Chondrocyte (in vitro differentiated cells): ENCODE results near the gene DRAM2. TPM values are rescaled to one million over a fixed set of nuclear protein-coding genes. Genes with fewer than 3 reads are reported as not detected.

Source experiments
- DNase-seq: peaks from one replicate; pipeline ENCODE4 v3.0.0; 2021; ENCODE audit warnings: mixed read lengths, low spot score
- H3K27ac Mint-ChIP-seq: one replicate; pipeline ENCODE4 v1.8.0; 2021; ENCODE audit warnings: mild to moderate bottlenecking, moderate library complexity, mixed read lengths; ENCODE audit not compliant: unreplicated experiment
- H3K27me3 Mint-ChIP-seq: 2 replicates; pipeline ENCODE4 v1.8.0; 2021; ENCODE audit warnings: low read depth, mixed read lengths
- H3K36me3 Mint-ChIP-seq: 2 replicates; pipeline ENCODE4 v1.8.0; 2021; ENCODE audit warnings: low read depth, mixed read lengths
- H3K4me1 Mint-ChIP-seq: 2 replicates; pipeline ENCODE4 v1.8.0; 2021; ENCODE audit warnings: low read depth, mild to moderate bottlenecking, mixed read lengths
- H3K4me3 Mint-ChIP-seq: one replicate; pipeline ENCODE4 v1.8.0; 2021; ENCODE audit warnings: mild to moderate bottlenecking, moderate library complexity, mixed read lengths; ENCODE audit not compliant: unreplicated experiment
- H3K9me3 Mint-ChIP-seq: 2 replicates; pipeline ENCODE4 v1.8.0; 2021; ENCODE audit warnings: low read depth, mixed read lengths
- total RNA-seq: library from RNA; stranded (reverse); gene quantifications from 3 replicates; pipeline ENCODE4 v1.2.1, GENCODE V29; 2021
- TF ChIP-seq, protein P1 (sequence below): fragments of 200-600 bp; sonication (generic); IDR thresholded peaks from 2 replicates; pipeline ENCODE4 v1.5.0; 2021; ENCODE audit warnings: antibody characterized with exemption, mild to moderate bottlenecking, moderate library complexity

DRAM2 gene
- total RNA-seq, 1 donor from 2014 or later = 26.0 TPM

DNA sequence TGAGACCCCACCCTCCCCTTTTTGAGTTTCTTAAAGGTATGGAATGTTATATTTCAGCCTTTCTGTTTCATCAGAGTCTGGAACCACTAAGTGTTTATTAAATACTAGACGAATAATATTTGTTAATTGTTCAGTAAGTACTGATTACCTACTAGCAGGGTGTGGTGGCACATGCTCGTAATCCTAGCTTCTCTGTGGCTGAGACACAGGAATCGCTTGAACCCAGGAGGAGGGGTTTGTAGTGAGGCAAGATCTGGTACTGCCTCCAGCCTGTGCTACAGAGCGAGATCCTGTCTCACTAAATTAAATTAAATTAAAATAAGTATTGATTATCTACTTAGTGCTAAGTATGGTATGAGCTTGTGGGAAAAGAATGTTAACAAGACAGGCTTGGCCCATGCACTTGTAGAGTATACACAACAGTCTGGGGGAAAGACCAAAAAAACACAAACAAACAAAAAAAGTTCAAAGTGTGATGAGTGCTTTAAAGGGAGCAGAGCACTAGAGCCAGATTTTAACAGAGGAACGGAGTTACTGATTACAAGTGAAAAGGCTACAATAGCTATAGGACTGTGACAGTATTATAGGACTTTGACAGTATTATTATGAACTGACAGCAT, 2.6 kb upstream of the DRAM2 start:
- no peaks in the 10 kb centered on the region for H3K36me3 Mint-ChIP-seq
- no peak overlapping the region for H3K27ac Mint-ChIP-seq
- H3K4me1 Mint-ChIP-seq = peaks cover 37% of the 10 kb centered on the region
- no peak overlapping the region for H3K4me3 Mint-ChIP-seq
- no peak for DNase-seq
- no peaks in the 10 kb centered on the region for H3K9me3 Mint-ChIP-seq
- H3K27me3 Mint-ChIP-seq = no peaks in the 10 kb centered on the region
- TF ChIP-seq, protein P1, sequence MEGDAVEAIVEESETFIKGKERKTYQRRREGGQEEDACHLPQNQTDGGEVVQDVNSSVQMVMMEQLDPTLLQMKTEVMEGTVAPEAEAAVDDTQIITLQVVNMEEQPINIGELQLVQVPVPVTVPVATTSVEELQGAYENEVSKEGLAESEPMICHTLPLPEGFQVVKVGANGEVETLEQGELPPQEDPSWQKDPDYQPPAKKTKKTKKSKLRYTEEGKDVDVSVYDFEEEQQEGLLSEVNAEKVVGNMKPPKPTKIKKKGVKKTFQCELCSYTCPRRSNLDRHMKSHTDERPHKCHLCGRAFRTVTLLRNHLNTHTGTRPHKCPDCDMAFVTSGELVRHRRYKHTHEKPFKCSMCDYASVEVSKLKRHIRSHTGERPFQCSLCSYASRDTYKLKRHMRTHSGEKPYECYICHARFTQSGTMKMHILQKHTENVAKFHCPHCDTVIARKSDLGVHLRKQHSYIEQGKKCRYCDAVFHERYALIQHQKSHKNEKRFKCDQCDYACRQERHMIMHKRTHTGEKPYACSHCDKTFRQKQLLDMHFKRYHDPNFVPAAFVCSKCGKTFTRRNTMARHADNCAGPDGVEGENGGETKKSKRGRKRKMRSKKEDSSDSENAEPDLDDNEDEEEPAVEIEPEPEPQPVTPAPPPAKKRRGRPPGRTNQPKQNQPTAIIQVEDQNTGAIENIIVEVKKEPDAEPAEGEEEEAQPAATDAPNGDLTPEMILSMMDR = no peak

DNA sequence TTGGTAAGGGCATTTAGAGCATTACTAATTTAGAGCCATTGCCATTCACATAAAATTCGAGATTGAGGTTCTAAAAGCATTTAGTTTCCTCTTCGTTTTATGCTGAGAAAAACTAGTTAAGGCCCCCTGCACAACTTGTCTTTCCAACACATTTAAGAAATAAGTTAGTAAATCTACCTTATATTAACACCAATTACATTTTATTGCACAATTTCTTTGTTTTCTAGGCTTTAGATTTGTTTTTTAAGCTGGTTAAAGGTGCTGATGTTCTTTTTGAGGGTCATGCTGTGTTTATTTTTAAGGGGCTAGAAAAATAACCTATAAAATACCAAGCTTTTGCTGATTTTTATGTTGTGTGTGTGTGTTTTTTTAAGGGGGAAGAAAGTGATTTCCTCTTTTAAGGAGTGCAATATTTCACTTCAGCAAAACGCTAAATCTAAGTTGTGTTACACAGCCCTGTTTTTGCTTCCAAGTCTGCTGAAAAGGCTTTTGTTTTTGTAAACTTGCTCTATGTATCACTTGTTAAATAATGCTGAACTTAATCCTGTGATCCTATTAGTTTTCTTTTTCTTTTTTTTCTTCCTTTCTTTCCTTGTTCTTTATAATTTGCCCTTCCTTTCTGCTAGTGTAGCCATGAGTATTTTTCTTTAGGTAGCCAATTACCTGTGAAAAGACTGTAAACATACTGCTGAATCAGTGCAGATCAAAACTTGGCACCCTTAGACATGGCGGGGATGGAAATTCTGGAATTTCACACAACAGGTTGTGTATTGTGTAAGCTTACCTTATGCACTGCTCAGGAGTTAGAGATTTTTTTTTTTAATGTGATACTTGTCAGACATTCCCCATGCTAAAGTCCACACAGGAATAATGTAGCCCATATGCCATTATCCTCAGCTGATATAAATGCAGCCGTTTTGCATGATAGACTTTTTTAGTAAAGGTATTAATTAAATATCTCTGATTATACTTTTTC, 1.6 kb upstream of the DRAM2 start:
- H3K4me3 Mint-ChIP-seq = peak overlapping the region; percentile 98
- no peaks in the 10 kb centered on the region for H3K9me3 Mint-ChIP-seq
- peak overlapping the region; percentile 13 for H3K27ac Mint-ChIP-seq
- no peaks in the 10 kb centered on the region for H3K36me3 Mint-ChIP-seq
- no peaks in the 10 kb centered on the region for H3K27me3 Mint-ChIP-seq
- peaks cover 37% of the 10 kb centered on the region for H3K4me1 Mint-ChIP-seq
- TF ChIP-seq, protein P1 = no peak
- no peak for DNase-seq

DNA sequence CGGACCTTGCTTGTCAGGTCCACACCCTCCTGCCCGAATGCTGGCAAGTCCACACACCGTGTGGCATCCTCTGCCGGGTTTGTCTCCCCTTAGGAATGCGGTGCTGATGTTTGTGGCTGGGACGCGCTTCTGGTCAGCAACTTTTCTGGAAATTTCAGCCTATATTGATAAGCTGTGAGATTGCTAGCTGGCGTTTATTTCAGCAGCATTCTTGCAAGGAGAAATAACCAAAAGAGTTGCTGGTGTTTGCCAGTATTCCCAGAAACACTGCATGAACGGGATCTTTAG, 731 bp upstream of the DRAM2 start:
- peak overlapping the region; percentile 98 for H3K4me3 Mint-ChIP-seq
- DNase-seq = no peak
- peaks cover under 1% of the 10 kb centered on the region for H3K36me3 Mint-ChIP-seq
- no peaks in the 10 kb centered on the region for H3K9me3 Mint-ChIP-seq
- H3K27me3 Mint-ChIP-seq = no peaks in the 10 kb centered on the region
- TF ChIP-seq, protein P1 = no peak
- H3K27ac Mint-ChIP-seq = peak overlapping the region; percentile 99
- H3K4me1 Mint-ChIP-seq = peaks cover 35% of the 10 kb centered on the region

DNA sequence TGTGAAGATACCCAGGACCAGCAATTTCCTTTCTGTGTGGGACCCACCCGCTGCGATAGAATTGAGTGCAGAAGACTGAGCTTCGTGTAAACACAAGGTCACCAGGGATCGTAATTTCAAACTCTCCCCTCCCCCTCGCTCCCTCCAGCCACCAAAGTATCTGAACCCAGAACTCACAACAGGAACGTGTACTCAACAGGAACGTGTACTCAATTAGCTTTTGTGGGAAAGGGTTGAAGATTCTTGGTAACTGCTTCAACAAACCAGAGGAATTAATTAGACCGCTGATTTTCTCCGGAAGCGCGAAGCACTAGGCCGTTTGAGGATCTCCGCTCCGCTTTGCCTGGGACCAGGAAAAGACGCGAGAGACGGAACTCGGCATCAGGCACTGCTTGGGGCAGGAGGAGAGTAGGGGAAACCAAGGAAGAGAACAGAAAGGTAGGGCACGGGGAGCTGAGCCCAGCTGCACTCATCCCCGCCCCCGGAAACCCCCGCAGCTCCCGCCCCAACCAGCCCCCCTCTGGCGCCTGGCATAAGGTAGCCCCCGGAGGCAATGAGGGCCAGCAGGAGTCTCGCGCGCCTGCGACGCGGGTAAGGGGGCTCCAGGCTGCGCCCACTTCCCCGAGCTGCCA, 453 bp downstream of the DRAM2 start:
- Mint-ChIP-seq H3K27ac (peak overlapping the region; percentile 99), H3K27me3 (no peaks in the 10 kb centered on the region), H3K9me3 (no peaks in the 10 kb centered on the region), H3K4me1 (peaks cover 35% of the 10 kb centered on the region), H3K36me3 (peaks cover 4% of the 10 kb centered on the region), H3K4me3 (peak overlapping the region; percentile 98)
- no peak for DNase-seq
- TF ChIP-seq, protein P1 = no peak

DNA sequence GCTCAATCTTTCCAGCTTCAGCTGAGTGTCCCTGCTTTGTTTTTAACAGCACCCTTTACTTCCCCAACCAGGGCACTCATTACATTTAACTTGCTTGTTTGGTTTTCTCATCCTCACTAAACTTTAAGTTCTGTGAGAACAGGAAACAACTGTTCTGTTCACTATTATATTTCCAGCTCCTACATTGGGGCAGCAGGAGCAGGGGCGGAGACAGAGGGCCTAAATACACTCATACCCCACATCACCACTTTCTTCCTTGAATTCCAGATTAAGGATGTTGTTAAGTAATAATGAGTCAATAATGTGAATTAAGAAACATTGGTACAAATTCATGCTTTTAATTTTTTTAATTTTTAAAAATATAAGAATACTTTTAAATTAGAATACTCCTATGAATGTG, 6.0 kb downstream of the DRAM2 start:
- no peaks in the 10 kb centered on the region for H3K9me3 Mint-ChIP-seq
- H3K36me3 Mint-ChIP-seq = peaks cover 16% of the 10 kb centered on the region

More for the DNA sequence above, 6.0 kb downstream of the DRAM2 start:
- Mint-ChIP-seq H3K4me1 (peaks cover 12% of the 10 kb centered on the region), H3K27me3 (no peaks in the 10 kb centered on the region), H3K4me3 (no peak overlapping the region), H3K27ac (no peak overlapping the region)
- TF ChIP-seq, protein P1 = no peak
- no peak for DNase-seq
